Thoracic aorta (tissue), 2 donors: ENCODE data around the gene RXRG. TPM values are rescaled to one million over a fixed set of nuclear protein-coding genes. Genes with fewer than 3 reads are reported as not detected.

ENCODE experiments used
- ATAC-seq: fragments of 150-250 bp; one replicate; pipeline ENCODE4 v1.8.0; 2017; ENCODE audit warnings: low read depth; ENCODE audit not compliant: insufficient number of reproducible peaks, low FRiP score
- DNase-seq: peaks from one replicate; pipeline ENCODE4 v3.0.0-alpha.2; 2020; ENCODE audit warnings: low spot score
- H3K27ac ChIP-seq, 2 donors: fragments of 200-600 bp; sonication (generic); 1 replicate in 1 of 2; 2 replicates in 1 of 2; pipeline ENCODE4 v1.5.1; 2016; ENCODE audit warnings: mild to moderate bottlenecking in 2 of 2, moderate library complexity in 2 of 2
- H3K27me3 ChIP-seq: fragments of 200-600 bp; sonication (generic); replicated peaks from 2 replicates; pipeline ENCODE4 v1.6.0; 2016; ENCODE audit warnings: mild to moderate bottlenecking; ENCODE audit not compliant: insufficient read depth
- H3K36me3 ChIP-seq: fragments of 200-600 bp; sonication (generic); one replicate; pipeline ENCODE4 v1.5.1; 2016
- H3K4me1 ChIP-seq, 2 donors: fragments of 200-600 bp; sonication (generic); 1 replicate in 1 of 2; 2 replicates in 1 of 2; pipeline versions ENCODE4 v1.5.1 to v1.6.0; 2016; ENCODE audit warnings: low read depth in 2 of 2, mild to moderate bottlenecking in 1 of 2; ENCODE audit not compliant: control insufficient read depth in 1 of 2
- H3K4me3 ChIP-seq: fragments of 200-600 bp; sonication (generic); 2 replicates; pipeline ENCODE4 v1.5.1; 2016; ENCODE audit warnings: mild to moderate bottlenecking
- H3K9me3 ChIP-seq: fragments of 200-600 bp; sonication (generic); 2 replicates; pipeline ENCODE4 v1.5.1; 2016
- CTCF ChIP-seq: fragments of 200-600 bp; sonication (generic); IDR thresholded peaks from one replicate; pipeline ENCODE4 v1.5.1; 2019; ENCODE audit warnings: antibody characterized with exemption
- total RNA-seq, 2 donors: library from RNA; depleted of rRNA; stranded (reverse); fragments of >200 nt; gene quantifications; one replicate each; pipeline versions ENCODE4 v1.1.0 to v1.2.3, GENCODE V29; 2016

The RXRG gene
- total RNA-seq, 2 donors from 2014 or later = 2.8 TPM; not detected in 1

- no peaks in the 10 kb centered on the region for H3K27me3 ChIP-seq
- H3K36me3 ChIP-seq = no peaks in the 10 kb centered on the region
- peak overlapping the region in 1 of 2 donors; percentile 39 for H3K27ac ChIP-seq
- DNase-seq = peak; percentile 35
- H3K4me1 ChIP-seq = peaks cover 0 to 17% of the 10 kb centered on the region in 2 donors
- ATAC-seq = peak; percentile 67
- no peak for TF ChIP-seq CTCF
- no peaks in the 10 kb centered on the region for H3K9me3 ChIP-seq
- peak overlapping the region; percentile 68 for H3K4me3 ChIP-seq
These were observed 68.7 kb downstream of the RXRG start for GRCh38 chr1:165376041-165376810.

- H3K27ac ChIP-seq = peak overlapping the region in 1 of 2 donors; percentile 39
- H3K4me3 ChIP-seq = peak overlapping the region; percentile 68
- ATAC-seq = no peak
- no peak for DNase-seq
- H3K36me3 ChIP-seq = no peaks in the 10 kb centered on the region
- H3K4me1 ChIP-seq = peaks cover 0 to 17% of the 10 kb centered on the region in 2 donors
- no peak for TF ChIP-seq CTCF
- H3K9me3 ChIP-seq = no peaks in the 10 kb centered on the region
- no peaks in the 10 kb centered on the region for H3K27me3 ChIP-seq
These were observed 69.3 kb downstream of the RXRG start for GRCh38 chr1:165375623-165376022.

- no peak for ATAC-seq
- no peaks in the 10 kb centered on the region for H3K9me3 ChIP-seq
- H3K36me3 ChIP-seq = no peaks in the 10 kb centered on the region
- peaks cover 0 to 11% of the 10 kb centered on the region in 2 donors for H3K4me1 ChIP-seq
- no peak overlapping the region for H3K27ac ChIP-seq
- no peaks in the 10 kb centered on the region for H3K27me3 ChIP-seq
- no peak for TF ChIP-seq CTCF
- H3K4me3 ChIP-seq = no peak overlapping the region
- DNase-seq = no peak
These were observed 73.2 kb downstream of the RXRG start for GRCh38 chr1:165371588-165372225.

- peaks cover 0 to 6% of the 10 kb centered on the region in 2 donors for H3K4me1 ChIP-seq
- no peaks in the 10 kb centered on the region for H3K36me3 ChIP-seq
- no peaks in the 10 kb centered on the region for H3K27me3 ChIP-seq
- ATAC-seq (no peak), DNase-seq (no peak)
- peak; percentile 75 for TF ChIP-seq CTCF
- no peak overlapping the region for H3K4me3 ChIP-seq
- no peaks in the 10 kb centered on the region for H3K9me3 ChIP-seq
- H3K27ac ChIP-seq = no peak overlapping the region
These were observed 75.6 kb downstream of the RXRG start for GRCh38 chr1:165369255-165369848.

GRCh38 chr1:165367375-165367993, 77.4 kb downstream of the RXRG start:
- H3K27ac ChIP-seq = no peak overlapping the region
- H3K9me3 ChIP-seq = no peaks in the 10 kb centered on the region
- H3K27me3 ChIP-seq = no peaks in the 10 kb centered on the region
- no peak overlapping the region for H3K4me3 ChIP-seq
- ATAC-seq = no peak
- TF ChIP-seq CTCF = peak; percentile 94
- peaks cover 0 to 6% of the 10 kb centered on the region in 2 donors for H3K4me1 ChIP-seq
- no peaks in the 10 kb centered on the region for H3K36me3 ChIP-seq
- DNase-seq = peak; percentile 49
